Skin epidermis (tissue), 12 donors: ENCODE results near the gene UGT1A10.

Experiments
- H3K27ac ChIP-seq, 21 experiments: fragments of 200-600 bp; sonication (generic) in 11 of 21; one replicate each; pipeline ENCODE4 v1.5.0; 2020; ENCODE audit warnings: mild to moderate bottlenecking in 3 of 21, inconsistent platforms in 2 of 21, moderate library complexity in 2 of 21
- H3K4me3 ChIP-seq, 7 experiments: fragments of 200-600 bp; sonication (generic) in 2 of 7; one replicate each; pipeline ENCODE4 v1.5.0; 2020; ENCODE audit warnings: inconsistent platforms in 2 of 7, mild to moderate bottlenecking in 2 of 7, moderate library complexity in 1 of 7

The UGT1A10 gene

GRCh38 chr2:233798335-233799086, 162.3 kb downstream of the UGT1A10 start:
- no peak overlapping the region for H3K27ac ChIP-seq
- no peak overlapping the region for H3K4me3 ChIP-seq

DNA sequence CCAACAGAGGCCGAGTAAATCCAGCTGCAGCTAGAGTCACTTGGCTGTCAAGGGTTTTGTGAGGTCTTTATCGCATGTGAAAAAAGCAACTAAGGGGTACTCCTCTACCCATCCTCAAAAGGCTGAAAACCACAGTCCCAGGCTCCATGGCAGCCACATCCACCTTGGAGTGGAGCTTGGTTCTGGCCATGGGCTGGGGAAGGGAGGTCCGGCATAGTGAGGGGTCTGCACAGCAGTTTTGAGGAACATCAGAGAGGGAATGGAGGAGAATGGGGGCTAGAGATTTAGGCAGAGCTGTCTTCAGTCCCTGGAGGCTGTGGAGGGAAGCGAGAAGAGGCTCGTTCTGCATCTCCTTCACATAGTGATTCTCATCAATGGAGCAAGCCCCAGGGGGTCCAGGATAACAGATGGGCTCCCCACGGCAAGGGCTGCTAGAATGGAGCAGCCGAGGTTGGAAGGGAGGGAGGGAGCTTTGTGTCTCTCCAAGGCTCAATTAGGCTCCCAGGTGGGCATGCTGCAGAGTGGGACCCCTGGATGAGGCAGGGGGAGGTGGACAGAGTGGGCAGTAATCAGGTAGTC, 162.9 kb downstream of the UGT1A10 start:
- H3K4me3 ChIP-seq, result no peak overlapping the region
- H3K27ac ChIP-seq, result no peak overlapping the region

GRCh38 chr2:233799716-233800115, 163.5 kb downstream of the UGT1A10 start:
- no peak overlapping the region for H3K4me3 ChIP-seq
- no peak overlapping the region for H3K27ac ChIP-seq

DNA sequence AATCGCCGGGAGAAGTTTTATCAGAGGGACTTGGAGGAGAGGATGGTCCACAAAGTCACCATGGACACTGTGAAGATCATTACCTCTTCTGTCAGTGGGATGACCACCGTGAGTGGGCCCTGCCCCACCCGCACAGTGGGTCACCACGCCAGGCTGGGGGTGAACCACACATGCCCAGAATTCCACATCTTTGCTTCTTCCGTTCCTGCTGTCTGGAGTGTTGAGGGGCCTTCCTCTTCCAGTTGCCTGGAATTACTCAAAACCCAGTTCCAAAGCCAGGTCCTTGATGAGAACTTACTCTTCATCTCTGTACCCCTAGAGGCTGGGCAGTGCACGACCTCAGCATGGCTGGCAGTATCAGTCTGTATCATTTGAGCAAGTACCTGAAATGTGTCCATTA, 164.0 kb downstream of the UGT1A10 start:
- Histone ChIP-seq H3K4me3 (no peak overlapping the region), H3K27ac (no peak overlapping the region)

DNA sequence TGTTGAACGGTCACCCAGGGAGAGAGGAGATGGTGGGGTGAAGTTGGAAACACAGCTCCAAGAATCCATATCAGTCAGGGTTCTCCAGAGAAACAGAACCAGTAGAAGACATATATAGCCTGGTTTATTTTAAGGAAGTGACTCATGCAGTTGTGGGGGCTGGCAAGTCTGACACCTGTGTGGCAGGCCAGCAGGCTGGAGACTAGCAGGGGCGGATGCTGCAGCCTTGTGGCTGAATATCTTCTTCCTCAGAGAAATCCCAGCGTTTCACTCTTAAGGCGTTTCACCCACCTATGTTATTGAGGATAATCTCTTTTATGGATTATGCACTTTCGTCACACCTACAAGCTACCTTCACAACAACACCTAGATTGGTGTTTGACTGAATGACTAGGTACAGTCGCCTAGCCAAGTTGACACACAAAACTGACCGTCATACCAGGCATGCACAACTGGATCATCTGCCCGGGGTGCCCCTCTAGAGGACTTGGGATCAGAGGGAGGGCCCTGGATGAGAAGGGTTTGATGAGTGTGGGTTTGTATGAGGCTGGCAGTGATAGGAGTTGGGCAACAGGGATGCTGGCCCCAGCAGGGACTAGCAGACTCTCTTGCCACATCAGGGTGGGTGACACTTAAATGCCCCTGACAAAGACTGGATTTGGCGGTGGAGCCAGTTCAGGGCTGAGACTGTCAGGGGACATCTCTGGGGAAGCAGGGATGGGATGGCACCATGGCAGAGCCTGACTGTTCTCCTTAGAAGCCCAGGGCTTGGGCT, 165.3 kb downstream of the UGT1A10 start:
- no peak overlapping the region for H3K4me3 ChIP-seq
- no peak overlapping the region for H3K27ac ChIP-seq

DNA sequence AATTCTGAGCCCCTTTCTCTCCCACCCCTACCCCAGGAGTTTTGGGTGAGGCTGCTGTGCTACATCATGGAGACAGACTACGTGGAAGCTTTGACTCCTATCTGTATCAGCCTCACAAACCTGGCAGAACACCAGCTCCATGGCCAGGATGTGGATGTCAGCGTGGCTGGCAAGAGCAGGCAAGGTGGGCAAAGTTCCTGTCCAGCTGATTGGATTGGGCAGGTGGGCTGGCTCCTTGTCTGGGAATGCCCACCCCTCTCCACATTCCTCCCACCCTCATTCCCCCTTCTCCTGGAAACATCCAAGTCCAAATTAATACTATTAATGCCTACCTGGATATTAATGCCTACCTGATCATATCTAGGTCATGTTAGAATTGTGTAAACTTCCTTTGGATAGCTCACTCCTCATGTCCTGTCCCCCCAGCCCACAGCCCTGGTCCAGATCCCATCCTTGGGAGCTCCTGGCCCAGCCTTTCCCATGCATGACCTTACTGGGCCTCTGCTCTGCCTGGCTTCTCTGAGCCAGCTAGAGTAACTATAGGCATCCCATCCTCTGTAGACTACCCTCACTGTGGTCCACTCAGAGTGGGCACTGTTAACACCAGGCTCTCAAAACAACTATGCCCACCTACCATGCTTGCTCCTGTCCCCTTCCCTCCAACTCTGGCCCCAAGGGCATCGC, 166.0 kb downstream of the UGT1A10 start:
- no peak overlapping the region for H3K4me3 ChIP-seq
- H3K27ac ChIP-seq, result no peak overlapping the region

DNA sequence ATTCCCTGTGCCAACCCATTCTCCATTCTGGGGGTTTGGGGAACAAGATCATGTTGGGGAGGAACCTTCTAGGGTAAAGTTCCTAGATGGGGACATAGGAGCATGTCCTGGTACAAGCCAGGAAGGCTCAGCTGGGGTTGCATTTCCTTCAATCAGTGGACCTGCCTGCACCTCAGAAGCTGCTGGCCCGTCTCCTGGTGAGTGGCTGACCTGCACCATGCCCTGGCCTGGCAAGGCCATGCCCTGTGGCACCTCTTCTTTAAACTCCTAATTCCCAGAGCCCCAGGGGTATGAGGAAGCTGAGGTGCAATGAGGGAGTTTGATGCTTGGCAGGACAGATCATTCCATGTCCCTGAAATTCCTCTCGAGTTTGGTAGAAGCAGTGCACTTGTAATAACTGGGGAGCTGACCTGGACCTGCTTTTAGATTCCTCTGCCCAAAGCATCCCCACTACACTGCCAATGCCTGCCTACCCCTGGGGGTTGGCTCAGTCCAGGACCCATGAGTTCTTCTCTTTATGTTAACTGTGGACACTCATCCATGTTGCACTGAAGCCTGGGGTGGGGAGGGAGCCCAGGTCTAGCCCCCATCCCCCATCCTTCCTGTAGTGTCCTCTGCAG, 167.2 kb downstream of the UGT1A10 start:
- Histone ChIP-seq H3K4me3 (no peak overlapping the region), H3K27ac (no peak overlapping the region)

DNA sequence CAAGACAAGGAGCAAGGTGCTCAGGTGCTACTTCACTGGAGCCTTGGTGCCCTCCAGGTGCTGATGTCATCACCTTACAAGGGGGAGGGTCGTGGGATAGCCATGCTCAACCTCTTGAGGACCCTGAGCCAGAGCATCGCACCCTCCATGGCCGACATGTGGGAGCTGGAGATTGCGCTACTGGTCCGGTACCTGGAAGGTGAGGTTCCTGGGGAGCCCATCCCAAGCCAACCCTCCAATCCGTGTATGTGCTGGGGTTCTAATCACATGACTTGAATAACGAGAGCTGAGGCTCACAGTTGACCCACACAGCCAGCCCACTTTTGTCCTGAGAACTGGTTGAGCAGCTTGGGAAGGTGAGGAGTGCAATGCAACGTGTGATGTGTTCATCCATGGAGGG, 167.7 kb downstream of the UGT1A10 start:
- H3K27ac ChIP-seq, result no peak overlapping the region

DNA sequence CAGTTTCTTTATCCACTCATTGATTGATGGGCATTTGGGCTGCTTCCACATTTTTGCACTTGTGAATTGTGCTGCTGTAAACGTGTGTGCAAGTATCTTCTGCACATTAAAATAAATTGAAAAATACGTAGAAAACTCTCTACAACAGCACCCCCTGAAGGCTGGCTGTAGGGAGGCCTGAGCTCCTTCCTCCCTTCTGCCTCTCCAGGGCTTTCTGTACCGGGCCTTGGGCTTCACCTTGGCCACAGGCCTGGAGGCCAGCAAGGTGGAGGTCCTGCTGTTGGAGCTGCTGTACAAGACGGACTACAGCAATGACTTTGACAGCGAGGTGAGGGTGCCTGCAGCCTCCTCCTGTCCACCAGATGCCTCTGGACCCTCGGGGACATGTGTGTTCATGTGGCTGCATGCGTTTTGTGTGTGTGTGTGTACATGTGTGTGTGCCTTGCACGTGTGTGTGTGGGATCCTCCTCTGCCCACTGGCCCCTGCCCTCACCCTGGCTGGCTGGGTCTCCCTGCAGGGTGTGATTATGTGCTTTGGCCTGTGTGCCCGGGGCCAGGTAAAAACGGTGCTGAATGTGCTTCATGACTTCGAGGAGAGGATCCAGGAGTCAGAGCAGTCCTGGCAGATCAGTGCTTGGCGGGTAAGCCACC, 171.1 kb downstream of the UGT1A10 start:
- H3K27ac ChIP-seq, result no peak overlapping the region
- no peak overlapping the region for H3K4me3 ChIP-seq

More for the DNA sequence above, 167.7 kb downstream of the UGT1A10 start:
- no peak overlapping the region for H3K4me3 ChIP-seq

GRCh38 chr2:233807966-233808935, 172.0 kb downstream of the UGT1A10 start:
- H3K4me3 ChIP-seq, result no peak overlapping the region
- H3K27ac ChIP-seq, result no peak overlapping the region

DNA sequence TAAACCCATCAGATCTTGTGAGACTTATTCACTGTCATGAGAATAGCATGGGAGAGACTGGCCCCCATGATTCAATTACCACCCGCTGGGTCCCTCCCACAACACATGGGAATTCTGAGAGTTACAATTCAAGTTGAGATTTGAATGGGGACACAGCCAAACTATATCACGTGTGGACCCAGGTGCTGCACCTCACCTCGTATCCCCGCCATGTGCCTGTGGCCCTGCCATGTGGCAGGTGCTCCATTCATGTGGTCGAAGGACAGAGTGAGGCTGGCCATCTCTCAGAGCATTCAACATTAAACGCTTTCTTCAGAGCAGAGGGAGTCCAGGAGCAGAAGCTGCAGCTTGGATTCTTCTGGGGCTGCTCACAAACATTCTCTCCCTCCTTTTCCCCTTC, 174.1 kb downstream of the UGT1A10 start:
- Histone ChIP-seq H3K4me3 (no peak overlapping the region), H3K27ac (no peak overlapping the region)

GRCh38 chr2:233811087-233811486, 174.8 kb downstream of the UGT1A10 start:
- no peak overlapping the region for H3K4me3 ChIP-seq
- H3K27ac ChIP-seq, result no peak overlapping the region

DNA sequence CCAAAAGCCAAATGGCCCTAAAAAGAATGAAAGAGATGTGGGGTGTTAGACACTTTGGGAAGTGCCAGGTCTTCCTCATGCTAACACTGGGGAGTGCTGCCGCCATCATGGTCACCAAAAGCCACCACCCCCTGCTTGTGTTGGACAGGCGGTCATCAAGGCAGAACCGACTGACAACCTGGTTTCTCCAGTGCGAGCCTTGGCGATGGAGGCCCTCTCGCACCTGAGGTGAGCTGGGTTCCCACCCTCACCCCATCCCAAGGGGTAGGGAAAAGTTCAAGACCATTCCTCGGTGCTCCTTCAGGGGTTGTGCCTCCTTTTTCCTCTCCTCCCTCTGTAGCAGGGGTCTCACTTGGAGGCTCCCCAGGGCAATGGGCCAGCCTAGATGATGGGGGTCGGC, 175.5 kb downstream of the UGT1A10 start:
- Histone ChIP-seq H3K4me3 (no peak overlapping the region), H3K27ac (no peak overlapping the region)

- no peak overlapping the region for H3K4me3 ChIP-seq
- no peak overlapping the region for H3K27ac ChIP-seq
Measured at GRCh38 chr2:233813236-233814055, 177.2 kb downstream of the UGT1A10 start.

- Histone ChIP-seq H3K27ac (no peak overlapping the region), H3K4me3 (no peak overlapping the region)
Measured at GRCh38 chr2:233814056-233814835, 178.0 kb downstream of the UGT1A10 start.

DNA sequence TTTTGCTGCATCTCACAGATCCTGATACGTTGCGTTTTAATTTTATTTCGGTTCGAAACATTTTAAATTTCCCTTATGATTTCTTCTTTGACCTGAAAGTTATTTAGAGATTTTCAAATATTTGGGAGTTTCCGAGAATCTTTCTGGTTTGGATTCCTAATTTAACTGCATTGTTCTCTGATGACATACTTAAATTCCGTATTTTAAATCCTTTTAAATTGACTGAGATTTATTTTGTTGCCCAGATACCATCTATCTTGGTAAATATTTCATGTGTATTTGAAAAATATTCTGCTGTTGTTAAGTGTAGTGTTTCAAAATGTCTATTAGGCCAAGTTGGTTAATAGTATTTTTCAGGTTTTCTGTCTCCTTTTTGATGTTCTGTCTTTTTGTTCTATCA, 179.6 kb downstream of the UGT1A10 start:
- Histone ChIP-seq H3K4me3 (no peak overlapping the region), H3K27ac (no peak overlapping the region)

- H3K4me3 ChIP-seq, result no peak overlapping the region
- H3K27ac ChIP-seq, result no peak overlapping the region
Measured at GRCh38 chr2:233816334-233816733, 180.1 kb downstream of the UGT1A10 start.
